ENCODE results near the gene LPP.

DNA sequence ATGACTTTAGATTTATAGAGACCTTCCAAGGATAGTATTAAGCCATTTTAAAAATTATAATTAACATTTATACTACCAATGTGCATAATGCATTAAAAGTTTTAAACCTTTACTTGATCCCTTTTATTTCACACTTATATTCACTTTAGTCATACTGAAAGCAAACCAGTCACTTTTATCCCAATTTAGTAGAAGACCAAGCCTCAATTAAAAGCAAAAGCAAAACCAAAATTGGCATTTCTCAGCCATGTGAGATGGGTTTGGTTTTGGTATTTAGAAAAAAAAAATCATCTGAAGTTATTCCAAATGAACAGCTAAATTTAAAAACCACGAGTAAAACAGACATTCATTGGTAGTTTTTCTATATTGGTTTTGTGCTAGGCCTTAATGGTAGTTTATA, 249.4 kb downstream of the LPP start:
- TF ChIP-seq POLR2A (IDR thresholded peaks at IDR 0.05) = no peak
- TF ChIP-seq, protein P1, sequence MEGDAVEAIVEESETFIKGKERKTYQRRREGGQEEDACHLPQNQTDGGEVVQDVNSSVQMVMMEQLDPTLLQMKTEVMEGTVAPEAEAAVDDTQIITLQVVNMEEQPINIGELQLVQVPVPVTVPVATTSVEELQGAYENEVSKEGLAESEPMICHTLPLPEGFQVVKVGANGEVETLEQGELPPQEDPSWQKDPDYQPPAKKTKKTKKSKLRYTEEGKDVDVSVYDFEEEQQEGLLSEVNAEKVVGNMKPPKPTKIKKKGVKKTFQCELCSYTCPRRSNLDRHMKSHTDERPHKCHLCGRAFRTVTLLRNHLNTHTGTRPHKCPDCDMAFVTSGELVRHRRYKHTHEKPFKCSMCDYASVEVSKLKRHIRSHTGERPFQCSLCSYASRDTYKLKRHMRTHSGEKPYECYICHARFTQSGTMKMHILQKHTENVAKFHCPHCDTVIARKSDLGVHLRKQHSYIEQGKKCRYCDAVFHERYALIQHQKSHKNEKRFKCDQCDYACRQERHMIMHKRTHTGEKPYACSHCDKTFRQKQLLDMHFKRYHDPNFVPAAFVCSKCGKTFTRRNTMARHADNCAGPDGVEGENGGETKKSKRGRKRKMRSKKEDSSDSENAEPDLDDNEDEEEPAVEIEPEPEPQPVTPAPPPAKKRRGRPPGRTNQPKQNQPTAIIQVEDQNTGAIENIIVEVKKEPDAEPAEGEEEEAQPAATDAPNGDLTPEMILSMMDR (IDR thresholded peaks at IDR 0.05) = no peak

All from right lobe of liver (tissue), 4 donors.